ENCODE measurements around the gene ZNF805.

Gene ZNF805

DNA sequence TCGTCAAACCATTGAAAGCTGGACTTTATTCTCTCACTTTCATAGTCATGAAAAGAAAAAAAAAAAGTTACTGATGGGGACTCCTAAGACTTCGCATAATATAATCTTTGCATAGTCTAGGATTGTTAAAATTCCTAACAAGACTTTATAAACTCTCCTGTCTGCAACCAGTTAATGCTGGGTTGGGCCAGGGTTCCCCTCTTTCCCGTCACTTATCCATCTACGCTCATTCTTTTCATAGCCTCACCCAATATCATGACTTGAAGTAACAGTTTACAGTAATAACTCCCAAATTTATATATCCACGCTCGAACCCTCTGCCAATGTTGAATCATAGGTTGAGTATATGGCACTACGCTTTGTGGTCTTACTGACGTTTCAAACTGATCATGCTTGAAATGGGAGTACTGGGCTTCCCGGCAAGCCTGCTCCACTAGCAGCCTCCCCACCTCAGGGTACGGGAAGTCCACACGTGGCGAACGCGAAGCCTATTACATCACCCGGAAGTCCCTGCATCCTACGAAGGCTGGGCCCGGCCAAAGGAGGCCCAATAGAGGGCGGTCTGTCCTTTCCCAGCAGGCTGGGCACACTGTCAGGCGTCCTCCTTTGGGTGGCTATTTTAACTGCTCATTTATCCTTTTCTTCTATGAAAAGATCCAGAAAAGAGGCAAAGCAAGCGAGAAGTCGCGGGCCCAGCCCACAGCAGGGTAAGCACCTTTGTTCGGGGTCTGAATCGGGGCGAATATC is 39.2 kb downstream of the ZNF805 start (continued):
- TF ChIP-seq, protein P1, sequence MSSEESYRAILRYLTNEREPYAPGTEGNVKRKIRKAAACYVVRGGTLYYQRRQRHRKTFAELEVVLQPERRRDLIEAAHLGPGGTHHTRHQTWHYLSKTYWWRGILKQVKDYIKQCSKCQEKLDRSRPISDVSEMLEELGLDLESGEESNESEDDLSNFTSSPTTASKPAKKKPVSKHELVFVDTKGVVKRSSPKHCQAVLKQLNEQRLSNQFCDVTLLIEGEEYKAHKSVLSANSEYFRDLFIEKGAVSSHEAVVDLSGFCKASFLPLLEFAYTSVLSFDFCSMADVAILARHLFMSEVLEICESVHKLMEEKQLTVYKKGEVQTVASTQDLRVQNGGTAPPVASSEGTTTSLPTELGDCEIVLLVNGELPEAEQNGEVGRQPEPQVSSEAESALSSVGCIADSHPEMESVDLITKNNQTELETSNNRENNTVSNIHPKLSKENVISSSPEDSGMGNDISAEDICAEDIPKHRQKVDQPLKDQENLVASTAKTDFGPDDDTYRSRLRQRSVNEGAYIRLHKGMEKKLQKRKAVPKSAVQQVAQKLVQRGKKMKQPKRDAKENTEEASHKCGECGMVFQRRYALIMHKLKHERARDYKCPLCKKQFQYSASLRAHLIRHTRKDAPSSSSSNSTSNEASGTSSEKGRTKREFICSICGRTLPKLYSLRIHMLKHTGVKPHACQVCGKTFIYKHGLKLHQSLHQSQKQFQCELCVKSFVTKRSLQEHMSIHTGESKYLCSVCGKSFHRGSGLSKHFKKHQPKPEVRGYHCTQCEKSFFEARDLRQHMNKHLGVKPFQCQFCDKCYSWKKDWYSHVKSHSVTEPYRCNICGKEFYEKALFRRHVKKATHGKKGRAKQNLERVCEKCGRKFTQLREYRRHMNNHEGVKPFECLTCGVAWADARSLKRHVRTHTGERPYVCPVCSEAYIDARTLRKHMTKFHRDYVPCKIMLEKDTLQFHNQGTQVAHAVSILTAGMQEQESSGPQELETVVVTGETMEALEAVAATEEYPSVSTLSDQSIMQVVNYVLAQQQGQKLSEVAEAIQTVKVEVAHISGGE (tag by site-specific recombination; conservative IDR thresholded peaks at IDR 0.05; ENCODE audit: low read depth): peak; percentile 77
- TF ChIP-seq ZXDB (tag by site-specific recombination; IDR thresholded peaks at IDR 0.05): peak; percentile 60
- peak; percentile 54; the same call in 1 of the 2 replicates for TF ChIP-seq ZFP37 (tag by site-specific recombination; IDR thresholded peaks at IDR 0.05)
- TF ChIP-seq HOXD13 (CRISPR knock-in tag; IDR thresholded peaks at IDR 0.05; ENCODE audit: borderline replicate concordance): peak; percentile 83; the same call in 1 of the 2 replicates
- no peak for TF ChIP-seq ZNF621 (tag by site-specific recombination; IDR thresholded peaks at IDR 0.05)
- peak; percentile 85; the same call in 1 of the 2 replicates for TF ChIP-seq ZNF660 (tag by site-specific recombination; IDR thresholded peaks at IDR 0.05)
- peak; percentile 97 for TF ChIP-seq ZBTB8A (tag by site-specific recombination; IDR thresholded peaks at IDR 0.05)
- no peak for TF ChIP-seq KLF1 (tag by site-specific recombination; IDR thresholded peaks at IDR 0.05)
- peak; percentile 18; the same call in 1 of the 2 replicates for TF ChIP-seq KLF16 (tag by site-specific recombination; IDR thresholded peaks at IDR 0.05)
- TF ChIP-seq SP2 (tag by site-specific recombination; IDR thresholded peaks at IDR 0.05): peak; percentile 17
- TF ChIP-seq ZSCAN30 (tag by site-specific recombination; IDR thresholded peaks at IDR 0.05): peak; percentile 50
- peak; percentile 44; the same call in 1 of the 2 replicates for TF ChIP-seq IKZF3 (tag by site-specific recombination; IDR thresholded peaks at IDR 0.05)
- TF ChIP-seq, protein P2, sequence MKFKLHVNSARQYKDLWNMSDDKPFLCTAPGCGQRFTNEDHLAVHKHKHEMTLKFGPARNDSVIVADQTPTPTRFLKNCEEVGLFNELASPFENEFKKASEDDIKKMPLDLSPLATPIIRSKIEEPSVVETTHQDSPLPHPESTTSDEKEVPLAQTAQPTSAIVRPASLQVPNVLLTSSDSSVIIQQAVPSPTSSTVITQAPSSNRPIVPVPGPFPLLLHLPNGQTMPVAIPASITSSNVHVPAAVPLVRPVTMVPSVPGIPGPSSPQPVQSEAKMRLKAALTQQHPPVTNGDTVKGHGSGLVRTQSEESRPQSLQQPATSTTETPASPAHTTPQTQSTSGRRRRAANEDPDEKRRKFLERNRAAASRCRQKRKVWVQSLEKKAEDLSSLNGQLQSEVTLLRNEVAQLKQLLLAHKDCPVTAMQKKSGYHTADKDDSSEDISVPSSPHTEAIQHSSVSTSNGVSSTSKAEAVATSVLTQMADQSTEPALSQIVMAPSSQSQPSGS (tag by site-specific recombination; IDR thresholded peaks at IDR 0.05; ENCODE audit: low read depth): 0 out of 2 replicates have a peak, but pooled peaks have one; percentile 14
- TF ChIP-seq ZNF324 (tag by site-specific recombination; IDR thresholded peaks at IDR 0.05): no peak; the same call in 1 of the 2 replicates
- TF ChIP-seq FEZF1 (tag by site-specific recombination; IDR thresholded peaks at IDR 0.05): peak; percentile 64
- peak; percentile 42; the same call in 1 of the 2 replicates for TF ChIP-seq SP7 (tag by site-specific recombination; IDR thresholded peaks at IDR 0.05)
- peak; percentile 13; the same call in 1 of the 2 replicates for TF ChIP-seq ZBTB21 (tag by site-specific recombination; IDR thresholded peaks at IDR 0.05)
- no peak for TF ChIP-seq ZNF157 (tag by site-specific recombination; IDR thresholded peaks at IDR 0.05)
- TF ChIP-seq, protein P3, sequence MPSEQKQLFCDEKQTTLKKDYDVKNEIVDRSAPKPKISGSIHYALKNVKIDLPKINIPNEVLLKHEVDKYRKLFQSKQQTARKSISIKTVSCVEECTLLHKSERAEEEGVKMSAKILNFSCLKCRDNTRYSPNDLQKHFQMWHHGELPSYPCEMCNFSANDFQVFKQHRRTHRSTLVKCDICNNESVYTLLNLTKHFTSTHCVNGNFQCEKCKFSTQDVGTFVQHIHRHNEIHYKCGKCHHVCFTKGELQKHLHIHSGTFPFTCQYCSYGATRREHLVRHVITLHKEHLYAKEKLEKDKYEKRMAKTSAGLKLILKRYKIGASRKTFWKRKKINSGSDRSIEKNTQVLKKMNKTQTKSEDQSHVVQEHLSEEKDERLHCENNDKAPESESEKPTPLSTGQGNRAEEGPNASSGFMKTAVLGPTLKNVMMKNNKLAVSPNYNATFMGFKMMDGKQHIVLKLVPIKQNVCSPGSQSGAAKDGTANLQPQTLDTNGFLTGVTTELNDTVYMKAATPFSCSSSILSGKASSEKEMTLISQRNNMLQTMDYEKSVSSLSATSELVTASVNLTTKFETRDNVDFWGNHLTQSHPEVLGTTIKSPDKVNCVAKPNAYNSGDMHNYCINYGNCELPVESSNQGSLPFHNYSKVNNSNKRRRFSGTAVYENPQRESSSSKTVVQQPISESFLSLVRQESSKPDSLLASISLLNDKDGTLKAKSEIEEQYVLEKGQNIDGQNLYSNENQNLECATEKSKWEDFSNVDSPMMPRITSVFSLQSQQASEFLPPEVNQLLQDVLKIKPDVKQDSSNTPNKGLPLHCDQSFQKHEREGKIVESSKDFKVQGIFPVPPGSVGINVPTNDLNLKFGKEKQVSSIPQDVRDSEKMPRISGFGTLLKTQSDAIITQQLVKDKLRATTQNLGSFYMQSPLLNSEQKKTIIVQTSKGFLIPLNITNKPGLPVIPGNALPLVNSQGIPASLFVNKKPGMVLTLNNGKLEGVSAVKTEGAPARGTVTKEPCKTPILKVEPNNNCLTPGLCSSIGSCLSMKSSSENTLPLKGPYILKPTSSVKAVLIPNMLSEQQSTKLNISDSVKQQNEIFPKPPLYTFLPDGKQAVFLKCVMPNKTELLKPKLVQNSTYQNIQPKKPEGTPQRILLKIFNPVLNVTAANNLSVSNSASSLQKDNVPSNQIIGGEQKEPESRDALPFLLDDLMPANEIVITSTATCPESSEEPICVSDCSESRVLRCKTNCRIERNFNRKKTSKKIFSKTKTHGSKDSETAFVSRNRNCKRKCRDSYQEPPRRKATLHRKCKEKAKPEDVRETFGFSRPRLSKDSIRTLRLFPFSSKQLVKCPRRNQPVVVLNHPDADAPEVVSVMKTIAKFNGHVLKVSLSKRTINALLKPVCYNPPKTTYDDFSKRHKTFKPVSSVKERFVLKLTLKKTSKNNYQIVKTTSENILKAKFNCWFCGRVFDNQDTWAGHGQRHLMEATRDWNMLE (tag by site-specific recombination; conservative IDR thresholded peaks at IDR 0.05; ENCODE audit: low read depth): peak; percentile 72
- no peak for TF ChIP-seq KLF7 (tag by site-specific recombination; IDR thresholded peaks at IDR 0.05; ENCODE audit: borderline replicate concordance)
- peak; percentile 69 for TF ChIP-seq ZFP69B (tag by site-specific recombination; IDR thresholded peaks at IDR 0.05)
- TF ChIP-seq, protein P4, sequence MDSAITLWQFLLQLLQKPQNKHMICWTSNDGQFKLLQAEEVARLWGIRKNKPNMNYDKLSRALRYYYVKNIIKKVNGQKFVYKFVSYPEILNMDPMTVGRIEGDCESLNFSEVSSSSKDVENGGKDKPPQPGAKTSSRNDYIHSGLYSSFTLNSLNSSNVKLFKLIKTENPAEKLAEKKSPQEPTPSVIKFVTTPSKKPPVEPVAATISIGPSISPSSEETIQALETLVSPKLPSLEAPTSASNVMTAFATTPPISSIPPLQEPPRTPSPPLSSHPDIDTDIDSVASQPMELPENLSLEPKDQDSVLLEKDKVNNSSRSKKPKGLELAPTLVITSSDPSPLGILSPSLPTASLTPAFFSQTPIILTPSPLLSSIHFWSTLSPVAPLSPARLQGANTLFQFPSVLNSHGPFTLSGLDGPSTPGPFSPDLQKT (IDR thresholded peaks at IDR 0.05; ENCODE audit: borderline replicate concordance, low read depth, low read length): no peak
